Measurements from ENCODE around the gene RIPOR2.
"Not testable (repeated sequence)": the region's sequence is repeated elsewhere in the genome, so short reads cannot be mapped to it uniquely, and the experiment has no call there.

The RIPOR2 gene

GRCh38 chr6:24764833-24765828 is 170.6 kb downstream of the RIPOR2 start:
- H3K4me1 ChIP-seq (ENCODE audit: control insufficient read depth, insufficient read depth, low read length); H3K27ac ChIP-seq (ENCODE audit: extremely low read depth, low read depth, low read length); H3K9me3 ChIP-seq (ENCODE audit: control insufficient read depth, insufficient read depth, low read depth, low read length); H3K4me3 ChIP-seq (ENCODE audit: low read depth, low read length); H3K36me3 ChIP-seq (ENCODE audit: control insufficient read depth in 2 of 2, insufficient read depth in 1 of 2, low read length in 2 of 2): not testable (repeated sequence)
- ChIA-PET CTCF (interaction anchor here (0.6 to 2.9 kb wide), 7 partner anchors 11 to 221 kb away, joined by 3 to 15 read pairs (median 6); no protein-coding TSS in a partner anchor), POLR2A (interaction anchor here (1.0 to 1.4 kb wide), 2 partner anchors 10 to 45 kb away, joined by 3 to 5 read pairs; partner anchors contain the start of gene GMNN)

DNA sequence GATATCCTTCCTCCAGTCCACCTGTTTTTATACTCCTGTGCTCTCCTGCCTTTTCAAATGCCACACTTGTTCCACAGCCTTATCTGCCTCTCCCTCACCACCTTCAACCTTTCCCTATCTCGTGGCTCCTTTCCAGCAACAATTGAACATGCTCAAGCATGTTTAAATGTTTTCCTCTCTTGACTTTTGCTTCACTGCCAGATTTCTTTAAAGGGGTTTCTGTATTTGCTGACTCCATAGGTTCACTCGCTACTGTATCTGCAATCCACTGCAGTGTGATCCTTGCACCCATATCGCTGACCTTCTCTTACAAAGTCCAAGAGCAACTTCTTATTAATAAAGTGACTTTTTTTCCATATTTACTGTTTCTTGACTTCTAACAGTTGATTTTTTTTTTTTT is 172.2 kb downstream of the RIPOR2 start:
- POLR2A ChIA-PET = no interaction called here
- no peaks in the 10 kb centered on the region for H3K9me3 ChIP-seq (ENCODE audit: control insufficient read depth, insufficient read depth, low read depth, low read length)
- no peaks in the 10 kb centered on the region for H3K36me3 ChIP-seq (ENCODE audit: control insufficient read depth in 2 of 2, insufficient read depth in 1 of 2, low read length in 2 of 2)
- no peaks in the 10 kb centered on the region for H3K4me1 ChIP-seq (ENCODE audit: control insufficient read depth, insufficient read depth, low read length)
- no peak overlapping the region for H3K27ac ChIP-seq (ENCODE audit: extremely low read depth, low read depth, low read length)
- no peak overlapping the region for H3K4me3 ChIP-seq (ENCODE audit: low read depth, low read length)
- CTCF ChIA-PET = interaction anchor here (0.8 to 1.5 kb wide), 2 partner anchors 180 to 333 kb away, joined by 3 to 4 read pairs; no protein-coding TSS in a partner anchor
- no peak for TF ChIP-seq ZNF624 (tag by site-specific recombination; IDR thresholded peaks at IDR 0.05)
- 0 out of 2 replicates have a peak, but pooled peaks have one; percentile 57 for TF ChIP-seq PRDM10 (tag by site-specific recombination; IDR thresholded peaks at IDR 0.05)
- no peak for TF ChIP-seq ZNF529 (tag by site-specific recombination; IDR thresholded peaks at IDR 0.05; ENCODE audit: insufficient replicate concordance)
- no peak for TF ChIP-seq KLF8 (tag by site-specific recombination; IDR thresholded peaks at IDR 0.05)
- no peak for TF ChIP-seq ZNF132 (tag by site-specific recombination; IDR thresholded peaks at IDR 0.05; ENCODE audit: borderline replicate concordance)
- no peak for TF ChIP-seq BCL11A (tag by site-specific recombination; IDR thresholded peaks at IDR 0.05; ENCODE audit: low read depth)
- TF ChIP-seq ZNF311 (tag by site-specific recombination; IDR thresholded peaks at IDR 0.05; ENCODE audit: borderline replicate concordance) = no peak
- no peak for TF ChIP-seq RBAK (tag by site-specific recombination; IDR thresholded peaks at IDR 0.05)
- TF ChIP-seq PRDM1 (tag by site-specific recombination; IDR thresholded peaks at IDR 0.05) = peak; percentile 74
- TF ChIP-seq SP2 (tag by site-specific recombination; IDR thresholded peaks at IDR 0.05) = no peak
- TF ChIP-seq ZIC2 (tag by site-specific recombination; IDR thresholded peaks at IDR 0.05) = no peak
- TF ChIP-seq SP3 (tag by site-specific recombination; IDR thresholded peaks at IDR 0.05) = no peak
- no peak for TF ChIP-seq ZNF501 (tag by site-specific recombination; IDR thresholded peaks at IDR 0.05)
- TF ChIP-seq, protein P1, sequence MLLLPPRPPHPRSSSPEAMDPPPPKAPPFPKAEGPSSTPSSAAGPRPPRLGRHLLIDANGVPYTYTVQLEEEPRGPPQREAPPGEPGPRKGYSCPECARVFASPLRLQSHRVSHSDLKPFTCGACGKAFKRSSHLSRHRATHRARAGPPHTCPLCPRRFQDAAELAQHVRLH (tag by site-specific recombination; IDR thresholded peaks at IDR 0.05) = no peak
- TF ChIP-seq ZNF670 (tag by site-specific recombination; IDR thresholded peaks at IDR 0.05; ENCODE audit: low read depth) = no peak
- no peak for TF ChIP-seq ZNF768 (tag by site-specific recombination; IDR thresholded peaks at IDR 0.05)
- TF ChIP-seq ZNF24 (tag by site-specific recombination; IDR thresholded peaks at IDR 0.05) = no peak
- TF ChIP-seq, protein P2, sequence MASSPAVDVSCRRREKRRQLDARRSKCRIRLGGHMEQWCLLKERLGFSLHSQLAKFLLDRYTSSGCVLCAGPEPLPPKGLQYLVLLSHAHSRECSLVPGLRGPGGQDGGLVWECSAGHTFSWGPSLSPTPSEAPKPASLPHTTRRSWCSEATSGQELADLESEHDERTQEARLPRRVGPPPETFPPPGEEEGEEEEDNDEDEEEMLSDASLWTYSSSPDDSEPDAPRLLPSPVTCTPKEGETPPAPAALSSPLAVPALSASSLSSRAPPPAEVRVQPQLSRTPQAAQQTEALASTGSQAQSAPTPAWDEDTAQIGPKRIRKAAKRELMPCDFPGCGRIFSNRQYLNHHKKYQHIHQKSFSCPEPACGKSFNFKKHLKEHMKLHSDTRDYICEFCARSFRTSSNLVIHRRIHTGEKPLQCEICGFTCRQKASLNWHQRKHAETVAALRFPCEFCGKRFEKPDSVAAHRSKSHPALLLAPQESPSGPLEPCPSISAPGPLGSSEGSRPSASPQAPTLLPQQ (tag by site-specific recombination; IDR thresholded peaks at IDR 0.05) = peak; percentile 72
- TF ChIP-seq ZNF423 (tag by site-specific recombination; IDR thresholded peaks at IDR 0.05) = no peak
- TF ChIP-seq ZNF521 (tag by site-specific recombination; IDR thresholded peaks at IDR 0.05) = no peak
- TF ChIP-seq ZNF610 (tag by site-specific recombination; IDR thresholded peaks at IDR 0.05; ENCODE audit: borderline replicate concordance) = no peak
- no peak for TF ChIP-seq ZFHX2 (tag by site-specific recombination; conservative IDR thresholded peaks at IDR 0.05)
- no peak for TF ChIP-seq ZNF792 (tag by site-specific recombination; IDR thresholded peaks at IDR 0.05)
- no peak for TF ChIP-seq ZNF660 (tag by site-specific recombination; IDR thresholded peaks at IDR 0.05)
- TF ChIP-seq ZNF404 (tag by site-specific recombination; IDR thresholded peaks at IDR 0.05) = no peak
- no peak for TF ChIP-seq ZNF677 (tag by site-specific recombination; IDR thresholded peaks at IDR 0.05)
- TF ChIP-seq, protein P3, sequence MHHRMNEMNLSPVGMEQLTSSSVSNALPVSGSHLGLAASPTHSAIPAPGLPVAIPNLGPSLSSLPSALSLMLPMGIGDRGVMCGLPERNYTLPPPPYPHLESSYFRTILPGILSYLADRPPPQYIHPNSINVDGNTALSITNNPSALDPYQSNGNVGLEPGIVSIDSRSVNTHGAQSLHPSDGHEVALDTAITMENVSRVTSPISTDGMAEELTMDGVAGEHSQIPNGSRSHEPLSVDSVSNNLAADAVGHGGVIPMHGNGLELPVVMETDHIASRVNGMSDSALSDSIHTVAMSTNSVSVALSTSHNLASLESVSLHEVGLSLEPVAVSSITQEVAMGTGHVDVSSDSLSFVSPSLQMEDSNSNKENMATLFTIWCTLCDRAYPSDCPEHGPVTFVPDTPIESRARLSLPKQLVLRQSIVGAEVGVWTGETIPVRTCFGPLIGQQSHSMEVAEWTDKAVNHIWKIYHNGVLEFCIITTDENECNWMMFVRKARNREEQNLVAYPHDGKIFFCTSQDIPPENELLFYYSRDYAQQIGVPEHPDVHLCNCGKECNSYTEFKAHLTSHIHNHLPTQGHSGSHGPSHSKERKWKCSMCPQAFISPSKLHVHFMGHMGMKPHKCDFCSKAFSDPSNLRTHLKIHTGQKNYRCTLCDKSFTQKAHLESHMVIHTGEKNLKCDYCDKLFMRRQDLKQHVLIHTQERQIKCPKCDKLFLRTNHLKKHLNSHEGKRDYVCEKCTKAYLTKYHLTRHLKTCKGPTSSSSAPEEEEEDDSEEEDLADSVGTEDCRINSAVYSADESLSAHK (tag by site-specific recombination; IDR thresholded peaks at IDR 0.05) = no peak

All from HEK293 (cell line).